GM21447 (cell line): Measurements from ENCODE around the gene TPRG1.

Experiments
- ATAC-seq: cut with Tn5 transposase; IDR thresholded peaks from one replicate; pipeline ENCODE4 v1.9.1; 2021; ENCODE audit not compliant: unreplicated experiment

TPRG1 gene

DNA sequence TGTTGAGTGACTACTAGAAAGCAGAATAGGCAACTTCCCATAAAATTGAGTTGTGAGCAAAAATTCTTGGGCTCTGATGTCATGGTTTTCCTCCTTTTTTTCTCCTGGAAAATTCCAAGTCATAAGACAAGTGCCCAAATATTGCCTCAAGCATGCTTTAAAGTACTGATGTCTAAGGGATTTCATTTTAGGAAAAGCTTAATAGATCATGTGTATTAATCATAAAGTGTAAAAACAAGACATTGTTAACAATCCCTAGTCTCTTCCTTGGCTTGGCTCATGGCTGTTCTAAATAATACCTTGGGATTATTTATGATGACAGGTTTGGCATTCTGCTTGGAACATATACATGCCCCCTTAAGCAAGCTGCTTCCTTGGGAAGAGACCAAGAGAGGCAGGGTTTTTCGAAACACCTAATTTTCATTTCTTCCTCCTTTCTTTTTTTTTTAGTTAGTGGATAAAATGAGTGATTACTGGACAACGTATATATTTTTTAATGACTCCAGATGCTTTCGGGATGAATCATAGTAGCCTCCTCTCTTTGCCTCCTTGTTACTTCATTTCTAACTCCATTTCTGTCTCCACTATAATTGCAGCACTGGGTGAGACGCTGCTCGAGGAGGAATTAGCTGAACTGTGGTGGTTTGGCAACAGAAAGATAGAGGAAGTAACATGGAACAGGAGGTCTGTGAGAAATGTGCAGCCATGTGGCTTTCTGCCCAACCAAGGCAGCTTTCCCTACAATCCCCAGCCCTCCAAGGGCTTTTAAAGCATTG is 104.9 kb downstream of the TPRG1 start:
- ATAC-seq, result no peak

DNA sequence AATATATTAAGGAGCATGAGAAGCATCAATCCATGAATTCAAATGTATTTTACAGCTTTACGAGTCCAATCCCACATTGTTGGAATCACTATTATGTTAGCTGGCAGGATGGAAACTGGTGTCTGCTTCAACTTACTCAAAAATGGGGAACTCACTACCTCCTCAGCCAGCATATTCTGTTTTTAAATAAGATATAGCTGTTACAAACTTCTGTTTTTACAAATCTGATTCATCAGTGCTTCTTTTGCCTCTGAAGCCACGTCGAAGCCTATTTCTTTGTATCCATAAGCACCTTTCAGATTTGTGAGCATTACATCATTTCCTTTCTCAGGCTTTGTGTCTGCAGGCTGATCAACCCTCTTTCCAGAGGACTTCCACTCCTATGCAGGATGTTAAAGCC is 105.9 kb downstream of the TPRG1 start:
- no peak for ATAC-seq

DNA sequence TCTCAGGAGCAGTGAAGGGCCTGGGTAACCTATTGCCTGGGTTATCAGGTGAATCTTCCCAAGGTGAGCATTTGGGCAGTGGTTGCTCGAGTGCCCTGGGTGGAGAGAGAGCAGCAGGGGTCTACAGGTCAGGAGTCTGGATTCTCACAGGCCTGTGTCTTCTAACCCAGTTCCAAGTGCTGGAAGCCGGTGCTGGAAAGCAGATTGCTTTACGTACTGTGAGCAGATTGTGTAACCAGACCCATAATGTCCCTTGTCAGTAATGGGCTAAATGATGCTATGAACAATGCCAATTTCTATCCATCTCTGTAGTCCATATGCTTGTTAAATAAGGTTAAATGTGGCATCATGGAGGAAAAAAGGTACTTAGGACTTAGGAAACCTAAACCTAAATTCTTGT is 106.5 kb downstream of the TPRG1 start:
- ATAC-seq, result no peak

DNA sequence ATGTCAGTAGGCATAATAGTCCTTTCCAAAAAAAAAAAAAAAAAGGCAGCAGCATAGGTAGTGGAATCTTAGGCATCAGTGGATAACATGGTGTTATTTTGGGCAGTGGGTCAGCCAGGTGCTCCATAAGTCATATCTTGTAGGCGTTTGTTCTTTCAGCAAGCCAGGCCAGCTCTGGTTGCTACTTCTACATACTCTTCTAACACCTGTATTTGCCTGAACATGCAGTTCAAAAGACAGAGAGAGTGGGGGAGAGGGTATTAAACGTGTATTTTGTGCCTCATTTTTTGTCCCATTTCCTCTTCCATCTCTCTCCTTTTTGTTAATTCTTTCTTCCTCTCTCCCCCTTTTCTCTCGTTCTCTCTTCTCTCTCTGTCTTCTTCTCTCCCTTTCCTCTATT is 110.4 kb downstream of the TPRG1 start:
- ATAC-seq, result no peak

DNA sequence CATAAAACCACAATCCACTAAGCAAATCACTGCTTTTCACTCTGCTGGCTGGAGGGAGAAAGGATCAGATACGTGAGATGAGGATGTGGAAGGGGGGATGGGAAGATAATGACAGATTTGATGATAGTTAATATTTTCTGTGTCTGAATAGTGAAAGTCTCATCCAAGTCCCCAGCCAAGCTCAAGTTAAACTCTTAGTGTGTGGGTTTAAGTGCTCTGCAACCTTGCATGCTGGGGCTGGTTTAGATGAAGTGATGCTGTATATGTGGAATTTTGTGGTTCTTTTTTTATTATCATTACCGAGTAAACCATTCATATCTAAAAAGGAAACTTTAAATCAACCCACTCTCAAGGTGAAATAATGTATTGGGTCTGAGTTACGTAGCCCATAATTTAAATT is 111.0 kb downstream of the TPRG1 start:
- no peak for ATAC-seq

DNA sequence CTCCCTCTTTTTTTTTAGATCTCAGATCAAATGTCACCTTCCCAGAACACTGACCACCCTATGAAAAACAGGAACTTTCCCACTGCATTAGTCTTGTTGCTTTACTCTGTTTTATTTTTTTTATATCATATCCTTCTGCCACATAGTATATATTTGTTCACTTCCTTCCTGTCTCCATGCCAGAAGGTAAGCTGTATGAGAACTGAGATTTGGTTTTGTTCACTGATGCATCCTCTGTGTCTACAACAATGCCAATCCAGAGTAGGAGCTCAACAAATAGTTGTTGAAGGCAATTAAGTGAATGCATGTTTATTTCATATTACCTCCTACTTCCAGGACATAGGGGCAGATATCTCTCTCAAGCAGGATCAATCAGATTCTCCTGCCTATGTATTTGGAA is 114.4 kb downstream of the TPRG1 start:
- peak; percentile 39 for ATAC-seq

DNA sequence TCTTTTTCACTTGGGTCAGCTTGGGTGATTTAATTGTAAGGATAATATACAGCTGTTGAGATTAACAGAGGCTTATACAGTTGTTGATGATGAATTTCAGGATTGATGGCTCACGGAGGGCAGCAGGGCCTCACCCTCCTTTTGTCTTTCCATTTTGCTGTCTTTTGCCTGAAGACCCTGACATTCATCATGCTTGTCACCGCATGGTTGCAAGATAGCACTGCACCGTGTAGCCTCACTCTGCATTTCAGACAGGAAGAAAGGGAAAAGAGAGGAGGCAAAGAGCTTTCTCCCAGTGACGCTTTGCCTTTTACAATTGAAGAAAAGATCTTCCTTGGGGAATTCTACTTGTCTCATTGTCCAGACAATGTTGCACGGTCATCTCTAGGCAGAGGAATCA is 115.1 kb downstream of the TPRG1 start:
- ATAC-seq, result no peak

DNA sequence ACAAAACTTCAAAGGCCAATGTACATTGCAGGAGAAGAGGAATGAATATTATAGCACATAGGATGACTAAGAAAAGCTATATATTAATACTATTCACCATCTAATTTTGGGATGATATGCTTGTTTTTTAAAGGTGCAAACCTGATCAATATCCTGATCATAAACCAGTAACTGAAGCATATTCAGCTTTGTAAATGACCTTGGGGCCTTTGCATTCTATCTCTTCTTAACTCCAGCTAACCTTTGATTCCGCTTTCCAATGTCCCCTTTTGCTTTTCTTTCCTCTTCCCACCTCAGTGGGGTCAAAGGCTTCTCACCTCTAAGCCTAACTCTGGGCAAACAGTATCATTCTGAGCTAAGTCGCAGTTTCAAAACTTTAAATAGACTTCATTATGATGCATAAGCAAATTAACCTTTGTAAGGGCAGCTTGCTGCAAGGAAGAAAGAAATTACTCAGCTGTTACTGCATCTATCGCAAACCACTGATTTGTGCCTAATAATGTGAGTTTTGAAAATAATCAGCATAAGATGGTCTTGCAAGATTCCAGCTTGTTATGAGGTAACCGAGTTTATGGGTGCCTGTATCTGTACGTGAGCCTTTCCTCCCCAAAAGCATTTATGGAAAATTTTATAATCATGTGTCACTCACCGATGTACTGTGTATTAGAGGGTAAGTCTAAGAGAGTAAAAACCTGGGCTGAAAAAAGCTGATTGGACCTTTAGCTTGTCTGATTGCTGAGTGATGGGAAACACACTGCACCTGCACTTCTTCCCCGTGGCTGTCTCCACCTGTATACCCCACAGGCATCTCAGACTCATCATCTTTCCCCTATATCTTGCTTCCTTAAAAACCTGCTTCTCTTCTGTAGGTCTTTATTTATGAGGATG is 116.8 kb downstream of the TPRG1 start:
- peak; percentile 94 for ATAC-seq

DNA sequence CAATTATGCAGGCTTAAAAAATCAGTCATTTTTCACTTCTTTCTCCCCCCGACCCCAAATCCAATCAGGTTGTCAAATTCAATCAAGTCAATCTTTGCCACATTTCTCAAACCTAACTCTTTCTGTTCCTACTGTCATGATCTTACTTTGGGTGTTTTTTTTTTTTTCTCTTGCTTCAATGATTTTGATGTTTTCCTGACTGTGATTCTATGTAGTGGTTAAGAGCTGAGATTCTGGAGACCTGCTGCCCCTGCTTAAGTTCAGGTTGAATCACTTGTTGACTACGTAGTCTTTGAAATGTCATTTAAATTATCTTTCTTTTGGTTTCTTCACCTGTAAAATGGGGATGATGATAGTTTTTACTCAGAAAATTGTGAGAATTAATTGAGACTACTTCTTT is 117.5 kb downstream of the TPRG1 start:
- no peak for ATAC-seq

DNA sequence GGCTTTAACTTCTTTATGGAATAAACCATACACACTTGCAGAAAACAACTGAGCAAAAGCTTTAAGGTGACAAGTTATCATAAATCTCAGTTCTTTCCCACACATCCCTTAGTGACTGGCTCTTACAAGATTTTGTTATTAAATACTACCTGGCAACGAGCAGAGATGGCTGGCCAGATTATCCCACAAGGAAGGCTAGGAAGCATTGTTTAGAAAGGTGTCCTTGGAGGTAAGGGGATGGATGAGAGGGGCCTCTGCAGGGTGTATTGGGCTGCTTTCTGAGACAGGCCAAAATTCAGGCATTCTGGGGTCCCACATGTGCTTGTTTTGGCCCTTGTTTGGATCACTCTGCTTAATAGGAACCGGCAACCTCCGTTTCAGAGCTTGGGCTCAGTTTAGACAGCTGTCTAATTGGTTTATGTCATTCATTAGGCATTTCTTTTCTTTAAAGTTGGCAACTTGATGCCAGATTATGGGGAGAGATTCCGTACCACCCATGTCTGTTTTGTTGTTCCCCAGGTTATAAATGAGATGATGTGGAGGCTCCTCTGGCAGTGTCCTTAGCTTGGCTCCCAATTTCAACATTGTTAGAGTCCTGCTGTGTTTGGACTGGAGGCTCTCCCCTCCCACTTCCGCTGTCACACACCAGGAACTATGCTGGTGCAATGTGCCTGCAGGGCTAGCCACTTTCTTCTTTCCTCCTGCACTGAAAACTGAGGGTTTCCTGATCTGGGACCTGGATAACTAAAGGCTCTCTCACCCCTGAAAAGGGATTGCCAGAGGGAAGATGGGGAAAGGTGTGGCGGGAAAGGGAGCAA is 121.1 kb downstream of the TPRG1 start:
- ATAC-seq, result no peak

DNA sequence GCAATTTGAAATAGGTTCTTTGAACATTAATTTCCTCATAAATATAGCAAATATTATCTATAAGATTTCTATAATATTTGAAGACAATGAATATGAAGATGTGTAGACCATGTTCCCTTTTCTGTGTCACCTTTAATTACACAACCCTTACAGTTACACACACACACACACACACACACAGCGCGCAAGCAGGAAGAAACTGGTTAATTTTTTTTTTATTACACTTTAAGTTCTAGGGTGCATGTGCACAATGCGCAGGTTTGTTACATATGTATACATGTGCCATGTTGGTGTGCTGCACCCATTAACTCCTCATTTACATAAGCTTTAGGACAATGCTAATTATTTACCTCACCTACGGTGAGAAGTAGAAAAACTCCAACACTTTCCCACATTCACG is 122.9 kb downstream of the TPRG1 start:
- ATAC-seq, result no peak

DNA sequence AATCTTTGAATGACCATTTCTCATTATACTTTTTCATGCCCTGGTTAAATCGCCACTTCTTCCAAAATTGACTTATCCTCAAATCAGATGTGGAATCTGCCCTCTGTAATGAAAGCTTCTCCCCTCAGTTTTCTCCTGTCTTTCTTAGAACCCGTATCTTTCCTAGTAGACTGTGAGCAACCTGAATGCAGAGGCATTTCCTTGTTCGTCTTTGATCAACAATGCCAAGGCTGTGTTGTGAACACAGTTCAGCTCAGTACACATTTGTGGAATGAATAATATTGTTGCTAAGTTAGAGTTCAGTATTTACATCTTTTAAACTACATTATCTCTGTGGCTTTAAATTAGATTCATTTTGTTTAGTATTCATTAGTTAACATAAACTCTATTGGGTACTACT is 123.3 kb downstream of the TPRG1 start:
- no peak for ATAC-seq

DNA sequence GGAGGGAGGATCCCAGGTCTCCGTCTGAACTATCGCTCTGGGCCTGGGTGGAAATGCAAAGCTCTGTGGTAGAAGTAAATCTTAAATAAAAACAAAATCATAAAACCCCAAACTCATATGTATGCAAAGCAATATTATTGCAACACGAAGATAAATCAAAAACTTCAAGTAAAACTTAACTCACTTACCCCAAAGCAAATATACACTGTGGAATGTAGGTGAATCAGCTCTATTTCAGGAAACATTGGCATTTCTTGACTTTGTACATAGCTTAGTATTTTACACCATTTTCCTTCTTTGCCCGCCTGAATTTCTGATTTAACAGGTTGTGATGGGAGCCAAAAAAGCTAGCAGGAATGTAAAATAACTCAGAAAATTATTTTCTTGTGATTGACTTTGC is 126.2 kb downstream of the TPRG1 start:
- no peak for ATAC-seq

DNA sequence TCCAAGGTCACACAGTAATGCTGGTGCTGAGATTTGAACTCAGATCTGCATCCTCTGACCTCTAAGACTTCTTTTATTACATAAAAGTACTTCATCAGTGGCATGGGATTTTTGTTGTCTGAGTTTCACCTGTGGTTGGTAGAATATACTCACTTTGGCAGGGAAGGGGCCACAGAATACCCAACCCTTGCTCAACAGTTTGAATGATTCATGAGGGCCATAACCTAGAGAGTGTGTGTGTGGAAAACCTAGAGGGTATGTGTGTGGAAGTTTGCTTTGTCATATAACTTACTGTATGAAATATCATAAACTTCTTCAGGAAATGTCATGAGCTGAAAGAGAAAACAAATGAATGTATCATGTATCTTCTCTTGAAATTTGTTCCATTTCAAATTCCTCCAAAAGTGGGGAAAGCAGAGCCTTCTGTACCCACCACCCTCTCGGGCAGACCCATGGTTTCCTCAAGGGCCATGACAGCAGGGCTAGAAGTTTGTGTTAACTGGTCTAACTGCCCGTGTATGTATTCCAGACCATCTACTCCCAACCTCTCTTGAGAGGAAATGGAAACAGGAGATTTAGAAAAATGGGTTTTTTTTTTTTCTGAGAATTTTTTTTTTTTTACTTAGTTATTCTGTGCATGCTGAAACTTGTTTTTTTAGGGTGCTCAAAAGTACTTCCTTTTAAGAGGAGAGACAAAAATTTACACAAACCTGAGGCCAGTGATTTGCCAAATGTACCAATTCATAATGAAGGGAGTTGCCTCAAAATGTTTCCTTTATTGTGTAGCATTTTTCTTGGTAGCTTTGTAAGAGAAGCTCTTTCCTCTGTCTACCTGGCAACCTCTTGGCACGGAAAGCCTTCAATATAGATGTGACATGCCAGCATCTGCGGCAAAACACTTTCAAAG is 127.0 kb downstream of the TPRG1 start:
- no peak for ATAC-seq

DNA sequence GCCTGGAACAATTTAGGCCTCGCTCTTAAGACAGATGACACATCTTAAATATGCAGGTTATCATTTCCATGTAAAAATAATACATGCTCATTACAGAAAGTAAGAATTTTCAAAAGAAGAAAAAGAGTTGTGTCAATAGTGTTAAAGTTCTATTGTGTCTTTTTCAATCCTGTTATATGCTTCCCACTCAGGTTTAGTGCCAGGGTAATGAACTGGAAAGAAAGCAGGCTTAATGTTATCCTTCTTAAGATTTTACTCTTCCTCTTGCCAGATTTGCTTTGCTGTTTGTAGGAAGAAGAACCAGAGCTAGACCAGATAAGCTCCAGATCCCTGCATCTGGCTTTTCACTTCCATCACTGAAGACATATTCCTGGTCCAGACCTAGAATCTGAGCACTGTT is 128.6 kb downstream of the TPRG1 start:
- ATAC-seq, result no peak

DNA sequence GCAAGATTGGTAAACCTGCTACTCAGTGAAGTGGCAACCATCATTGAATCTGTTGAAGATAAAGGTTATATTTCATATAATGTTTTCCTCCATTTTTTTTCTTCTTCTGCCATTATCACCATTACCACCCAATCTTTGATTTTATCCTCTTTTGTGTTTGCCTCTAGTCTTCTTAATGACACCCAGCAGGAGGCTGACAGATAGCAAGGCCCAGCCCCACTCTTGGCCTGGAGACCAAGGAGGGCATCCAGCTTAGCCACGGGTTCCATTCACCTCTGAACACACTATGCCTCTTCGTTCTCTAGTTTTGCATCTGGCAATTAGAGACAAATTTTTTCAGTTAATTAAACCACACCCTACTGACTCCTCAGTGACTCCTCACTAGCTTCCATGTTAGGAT is 129.7 kb downstream of the TPRG1 start:
- no peak for ATAC-seq

DNA sequence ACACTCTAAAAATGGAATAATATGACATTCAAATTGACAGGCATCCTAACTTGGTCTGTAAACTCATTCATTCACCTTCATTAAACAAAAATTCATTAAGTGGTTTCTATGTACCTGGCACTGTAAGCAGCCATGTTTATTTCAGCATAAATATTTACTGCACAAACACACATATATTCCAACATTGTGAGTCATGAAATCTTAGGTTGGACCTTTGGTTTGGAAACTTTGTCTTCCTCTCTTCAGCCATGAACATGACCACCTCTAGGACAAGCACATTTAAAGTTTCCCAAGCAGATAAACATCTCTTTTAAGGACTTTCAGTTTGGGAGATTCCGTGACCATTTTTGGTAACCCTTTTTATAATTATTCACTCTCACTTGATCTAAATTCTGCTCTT is 131.8 kb downstream of the TPRG1 start:
- no peak for ATAC-seq

DNA sequence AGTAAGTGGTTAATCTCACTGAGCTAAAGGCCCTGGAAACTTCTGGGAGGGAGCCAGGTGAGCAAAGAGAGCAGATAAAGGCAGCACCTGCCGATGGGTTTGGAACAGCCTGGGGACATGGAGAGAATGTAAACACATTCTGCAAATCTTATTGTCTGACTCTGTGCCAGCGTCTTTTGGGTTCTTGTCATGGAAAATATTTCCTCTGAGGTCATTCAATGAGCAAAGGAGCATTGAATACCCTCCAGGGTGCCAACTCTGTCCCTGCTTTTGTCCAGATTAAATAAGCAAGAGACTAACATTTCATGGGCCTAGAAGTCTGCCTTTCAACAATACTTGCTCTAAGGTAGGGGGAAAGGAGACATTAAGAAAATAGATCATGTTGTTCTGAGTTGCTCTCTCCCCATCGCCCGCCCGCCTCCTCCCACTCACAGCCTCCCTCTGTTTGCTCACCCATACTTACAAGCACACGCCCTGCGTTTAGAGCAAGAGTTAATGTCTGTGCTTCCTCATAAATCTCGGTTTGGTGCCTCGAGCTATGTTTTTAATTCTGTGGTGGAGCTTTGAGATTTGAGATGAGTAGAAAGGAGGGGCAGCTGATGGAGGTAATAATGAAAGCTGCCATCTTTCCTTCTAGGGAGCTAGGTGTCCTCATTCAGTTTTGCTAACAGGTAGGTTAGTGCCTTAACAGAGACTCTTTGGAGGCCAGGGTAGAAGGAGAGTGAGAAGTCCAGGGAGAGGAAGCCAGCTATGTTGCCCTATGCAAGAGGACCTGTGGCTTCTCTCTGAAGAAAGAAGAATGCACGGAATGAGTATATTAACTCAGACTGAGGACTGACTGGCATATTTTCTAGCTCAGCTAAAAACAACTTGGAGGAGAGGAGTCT is 132.9 kb downstream of the TPRG1 start:
- no peak for ATAC-seq

DNA sequence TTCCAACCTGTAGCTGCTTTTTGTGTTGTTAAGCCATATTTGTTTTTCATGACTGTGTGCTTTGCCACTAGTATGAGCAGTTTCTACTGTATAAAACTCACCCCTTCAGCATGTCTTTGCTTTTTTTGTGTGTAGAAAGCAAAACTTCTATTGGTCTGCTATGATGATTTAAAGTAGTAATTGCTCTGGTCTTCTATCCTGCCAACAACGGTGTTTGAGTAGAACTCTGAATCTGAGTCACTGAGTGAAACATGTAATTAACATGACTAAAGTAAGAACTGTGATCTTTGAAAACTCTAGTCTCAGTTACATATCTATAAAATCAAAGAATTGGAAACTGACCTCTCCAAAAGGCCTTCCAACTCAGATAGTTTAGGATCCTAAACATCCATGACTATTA is 133.6 kb downstream of the TPRG1 start:
- ATAC-seq, result no peak

DNA sequence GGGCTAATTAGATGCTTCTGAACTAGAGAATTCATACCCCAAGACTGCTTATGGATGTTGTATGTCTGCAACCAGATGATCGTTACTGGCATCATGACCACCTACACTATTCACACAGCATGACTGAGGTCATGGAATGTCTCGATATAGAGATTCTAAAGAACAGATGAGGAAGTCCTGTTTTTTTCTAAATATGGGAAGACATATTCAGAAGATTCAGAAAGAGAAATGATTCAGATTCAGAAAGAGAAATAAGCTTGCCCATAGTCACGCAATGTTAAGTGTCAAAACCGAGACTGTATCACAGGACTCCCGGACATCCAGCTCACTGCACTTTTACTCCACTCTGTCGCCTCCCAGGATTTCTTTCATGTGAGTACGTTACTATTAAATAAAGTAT is 136.2 kb downstream of the TPRG1 start:
- peak; percentile 59 for ATAC-seq
